HepG2 (cell line): ENCODE measurements around the gene SPAG9. TPM values are rescaled to one million over a fixed set of nuclear protein-coding genes. Genes with fewer than 3 reads are reported as not detected.
A peak's percentile ranks its signal among the peaks of the same experiment; 100 is the strongest.

Experiments used
- ATF4 ChIP-seq, 2 experiments: fragments of 450-650 bp in 1 of 2; sonication (generic) in 1 of 2; formaldehyde crosslinking; IDR thresholded peaks; 2 replicates each; pipeline versions ENCODE4 v1.5.0 to v1.8.0; 2020 to 2022; ENCODE audit warnings: mild to moderate bottlenecking in 1 of 2, missing genetic modification reagents in 1 of 2
- BCLAF1 ChIP-seq: fragments of 450-650 bp; IDR thresholded peaks from 2 replicates; pipeline ENCODE4 v1.6.1; 2017; ENCODE audit warnings: mild to moderate bottlenecking
- ELF1 ChIP-seq: sonication (generic); formaldehyde crosslinking; IDR thresholded peaks from 2 replicates; pipeline ENCODE4 v1.4.0; 2020; ENCODE audit warnings: missing genetic modification reagents
- GTF2F1 ChIP-seq: fragments of 150-350 bp; IDR thresholded peaks from 2 replicates; pipeline ENCODE4 v1.6.1; 2014; ENCODE audit warnings: low read length
- IKZF1 ChIP-seq: fragments of 450-650 bp; IDR thresholded peaks from 2 replicates; pipeline ENCODE4 v1.7.1; 2016
- TAF1 ChIP-seq: sonication (generic); formaldehyde crosslinking; IDR thresholded peaks from 2 replicates; pipeline ENCODE4 v1.4.0; 2020; ENCODE audit warnings: missing genetic modification reagents
- ZBTB21 ChIP-seq: sonication (generic); formaldehyde crosslinking; IDR thresholded peaks from 2 replicates; pipeline ENCODE4 v1.4.0; 2020; ENCODE audit warnings: missing genetic modification reagents
- ZNF10 ChIP-seq: sonication (generic); formaldehyde crosslinking; IDR thresholded peaks from 2 replicates; pipeline ENCODE4 v1.4.0; 2020; ENCODE audit warnings: mild to moderate bottlenecking, low read depth, missing genetic modification reagents, borderline replicate concordance
- ZNF143 ChIP-seq: sonication (generic); formaldehyde crosslinking; IDR thresholded peaks from 2 replicates; pipeline ENCODE4 v1.4.0; 2020; ENCODE audit warnings: missing genetic modification reagents
- ZNF263 ChIP-seq: sonication (generic); formaldehyde crosslinking; IDR thresholded peaks from 2 replicates; pipeline ENCODE4 v1.4.0; 2020; ENCODE audit warnings: missing genetic modification reagents
- polyA plus RNA-seq, 8 experiments: library from polyadenylated mRNA; depleted of rRNA in 3 of 8; stranded (reverse) in 7 of 8; unstranded in 1 of 8; fragments of >200 nt; fragmentation: Illumina TruSeq in 4 of 8; extraction: Trizol in 4 of 8; gene quantifications; 2 replicates each; pipeline versions ENCODE4 v1.2.1 to v1.2.3, GENCODE V29; 2011 to 2016; ENCODE audit warnings: low read depth in 4 of 8, missing spikeins in 1 of 8, mixed read lengths in 1 of 8; ENCODE audit not compliant: insufficient read depth in 1 of 8
- total RNA-seq, 5 experiments: library from RNA; depleted of rRNA; stranded (reverse); fragments of >200 nt; fragmentation: Illumina TruSeq; extraction: Trizol; gene quantifications; 2 replicates each; pipeline ENCODE4 v1.2.3, GENCODE V29; 2016; ENCODE audit warnings: low read depth in 1 of 5
- TF ChIP-seq, protein P1 (sequence below): sonication (generic); formaldehyde crosslinking; IDR thresholded peaks from 2 replicates; pipeline ENCODE4 v1.5.0; 2020; ENCODE audit warnings: mild to moderate bottlenecking, missing genetic modification reagents
- TF ChIP-seq, protein P2 (sequence below): sonication (generic); formaldehyde crosslinking; IDR thresholded peaks from 2 replicates; pipeline ENCODE4 v1.4.0; 2020; ENCODE audit warnings: mild to moderate bottlenecking, missing genetic modification reagents
- TF ChIP-seq, protein P3 (sequence below): IDR thresholded peaks from 2 replicates; pipeline ENCODE4 v1.6.1; 2012; ENCODE audit warnings: low read length, improper control_type of control experiment

The SPAG9 gene
- total and polyA plus RNA-seq, 2 of the 13 experiments (the other 11 are each of a cell fraction or from before 2014, with no cell fraction given): 43.2 to 78.6 TPM

- TF ChIP-seq, protein P1, sequence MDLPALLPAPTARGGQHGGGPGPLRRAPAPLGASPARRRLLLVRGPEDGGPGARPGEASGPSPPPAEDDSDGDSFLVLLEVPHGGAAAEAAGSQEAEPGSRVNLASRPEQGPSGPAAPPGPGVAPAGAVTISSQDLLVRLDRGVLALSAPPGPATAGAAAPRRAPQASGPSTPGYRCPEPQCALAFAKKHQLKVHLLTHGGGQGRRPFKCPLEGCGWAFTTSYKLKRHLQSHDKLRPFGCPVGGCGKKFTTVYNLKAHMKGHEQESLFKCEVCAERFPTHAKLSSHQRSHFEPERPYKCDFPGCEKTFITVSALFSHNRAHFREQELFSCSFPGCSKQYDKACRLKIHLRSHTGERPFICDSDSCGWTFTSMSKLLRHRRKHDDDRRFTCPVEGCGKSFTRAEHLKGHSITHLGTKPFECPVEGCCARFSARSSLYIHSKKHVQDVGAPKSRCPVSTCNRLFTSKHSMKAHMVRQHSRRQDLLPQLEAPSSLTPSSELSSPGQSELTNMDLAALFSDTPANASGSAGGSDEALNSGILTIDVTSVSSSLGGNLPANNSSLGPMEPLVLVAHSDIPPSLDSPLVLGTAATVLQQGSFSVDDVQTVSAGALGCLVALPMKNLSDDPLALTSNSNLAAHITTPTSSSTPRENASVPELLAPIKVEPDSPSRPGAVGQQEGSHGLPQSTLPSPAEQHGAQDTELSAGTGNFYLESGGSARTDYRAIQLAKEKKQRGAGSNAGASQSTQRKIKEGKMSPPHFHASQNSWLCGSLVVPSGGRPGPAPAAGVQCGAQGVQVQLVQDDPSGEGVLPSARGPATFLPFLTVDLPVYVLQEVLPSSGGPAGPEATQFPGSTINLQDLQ (CRISPR knock-in tag): no peak
- TF ChIP-seq TAF1 (CRISPR knock-in tag) (no peak), ZNF10 (CRISPR knock-in tag) (no peak), GTF2F1 (no peak), ATF4 (CRISPR knock-in tag; IDR thresholded peaks at IDR 0.05) (no peak), IKZF1 (no peak), ELF1 (CRISPR knock-in tag) (0 out of 2 replicates have a peak, but pooled peaks have one; percentile 8), ZBTB21 (CRISPR knock-in tag) (no peak), ZNF263 (no peak), ZNF143 (CRISPR knock-in tag) (no peak), BCLAF1 (no peak)
- TF ChIP-seq, protein P2, sequence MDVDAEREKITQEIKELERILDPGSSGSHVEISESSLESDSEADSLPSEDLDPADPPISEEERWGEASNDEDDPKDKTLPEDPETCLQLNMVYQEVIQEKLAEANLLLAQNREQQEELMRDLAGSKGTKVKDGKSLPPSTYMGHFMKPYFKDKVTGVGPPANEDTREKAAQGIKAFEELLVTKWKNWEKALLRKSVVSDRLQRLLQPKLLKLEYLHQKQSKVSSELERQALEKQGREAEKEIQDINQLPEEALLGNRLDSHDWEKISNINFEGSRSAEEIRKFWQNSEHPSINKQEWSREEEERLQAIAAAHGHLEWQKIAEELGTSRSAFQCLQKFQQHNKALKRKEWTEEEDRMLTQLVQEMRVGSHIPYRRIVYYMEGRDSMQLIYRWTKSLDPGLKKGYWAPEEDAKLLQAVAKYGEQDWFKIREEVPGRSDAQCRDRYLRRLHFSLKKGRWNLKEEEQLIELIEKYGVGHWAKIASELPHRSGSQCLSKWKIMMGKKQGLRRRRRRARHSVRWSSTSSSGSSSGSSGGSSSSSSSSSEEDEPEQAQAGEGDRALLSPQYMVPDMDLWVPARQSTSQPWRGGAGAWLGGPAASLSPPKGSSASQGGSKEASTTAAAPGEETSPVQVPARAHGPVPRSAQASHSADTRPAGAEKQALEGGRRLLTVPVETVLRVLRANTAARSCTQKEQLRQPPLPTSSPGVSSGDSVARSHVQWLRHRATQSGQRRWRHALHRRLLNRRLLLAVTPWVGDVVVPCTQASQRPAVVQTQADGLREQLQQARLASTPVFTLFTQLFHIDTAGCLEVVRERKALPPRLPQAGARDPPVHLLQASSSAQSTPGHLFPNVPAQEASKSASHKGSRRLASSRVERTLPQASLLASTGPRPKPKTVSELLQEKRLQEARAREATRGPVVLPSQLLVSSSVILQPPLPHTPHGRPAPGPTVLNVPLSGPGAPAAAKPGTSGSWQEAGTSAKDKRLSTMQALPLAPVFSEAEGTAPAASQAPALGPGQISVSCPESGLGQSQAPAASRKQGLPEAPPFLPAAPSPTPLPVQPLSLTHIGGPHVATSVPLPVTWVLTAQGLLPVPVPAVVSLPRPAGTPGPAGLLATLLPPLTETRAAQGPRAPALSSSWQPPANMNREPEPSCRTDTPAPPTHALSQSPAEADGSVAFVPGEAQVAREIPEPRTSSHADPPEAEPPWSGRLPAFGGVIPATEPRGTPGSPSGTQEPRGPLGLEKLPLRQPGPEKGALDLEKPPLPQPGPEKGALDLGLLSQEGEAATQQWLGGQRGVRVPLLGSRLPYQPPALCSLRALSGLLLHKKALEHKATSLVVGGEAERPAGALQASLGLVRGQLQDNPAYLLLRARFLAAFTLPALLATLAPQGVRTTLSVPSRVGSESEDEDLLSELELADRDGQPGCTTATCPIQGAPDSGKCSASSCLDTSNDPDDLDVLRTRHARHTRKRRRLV (CRISPR knock-in tag): no peak
- TF ChIP-seq, protein P3, sequence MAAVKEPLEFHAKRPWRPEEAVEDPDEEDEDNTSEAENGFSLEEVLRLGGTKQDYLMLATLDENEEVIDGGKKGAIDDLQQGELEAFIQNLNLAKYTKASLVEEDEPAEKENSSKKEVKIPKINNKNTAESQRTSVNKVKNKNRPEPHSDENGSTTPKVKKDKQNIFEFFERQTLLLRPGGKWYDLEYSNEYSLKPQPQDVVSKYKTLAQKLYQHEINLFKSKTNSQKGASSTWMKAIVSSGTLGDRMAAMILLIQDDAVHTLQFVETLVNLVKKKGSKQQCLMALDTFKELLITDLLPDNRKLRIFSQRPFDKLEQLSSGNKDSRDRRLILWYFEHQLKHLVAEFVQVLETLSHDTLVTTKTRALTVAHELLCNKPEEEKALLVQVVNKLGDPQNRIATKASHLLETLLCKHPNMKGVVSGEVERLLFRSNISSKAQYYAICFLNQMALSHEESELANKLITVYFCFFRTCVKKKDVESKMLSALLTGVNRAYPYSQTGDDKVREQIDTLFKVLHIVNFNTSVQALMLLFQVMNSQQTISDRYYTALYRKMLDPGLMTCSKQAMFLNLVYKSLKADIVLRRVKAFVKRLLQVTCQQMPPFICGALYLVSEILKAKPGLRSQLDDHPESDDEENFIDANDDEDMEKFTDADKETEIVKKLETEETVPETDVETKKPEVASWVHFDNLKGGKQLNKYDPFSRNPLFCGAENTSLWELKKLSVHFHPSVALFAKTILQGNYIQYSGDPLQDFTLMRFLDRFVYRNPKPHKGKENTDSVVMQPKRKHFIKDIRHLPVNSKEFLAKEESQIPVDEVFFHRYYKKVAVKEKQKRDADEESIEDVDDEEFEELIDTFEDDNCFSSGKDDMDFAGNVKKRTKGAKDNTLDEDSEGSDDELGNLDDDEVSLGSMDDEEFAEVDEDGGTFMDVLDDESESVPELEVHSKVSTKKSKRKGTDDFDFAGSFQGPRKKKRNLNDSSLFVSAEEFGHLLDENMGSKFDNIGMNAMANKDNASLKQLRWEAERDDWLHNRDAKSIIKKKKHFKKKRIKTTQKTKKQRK: no peak
Measured at GRCh38 chr17:51166987-51167931, 46.6 kb upstream of the SPAG9 start (continued).
